Muscle of back (tissue), 10 donors: Measurements from ENCODE around the gene OR2AE1. TPM values are rescaled to one million over a fixed set of nuclear protein-coding genes. Genes with fewer than 3 reads are reported as not detected.

Experiments
- polyA plus RNA-seq, 10 donors: library from polyadenylated mRNA; unstranded; fragments of 120-200 nt; gene quantifications; one replicate each; pipeline ENCODE4 v1.2.1, GENCODE V29; 2013; ENCODE audit not compliant: insufficient read length in 10 of 10

OR2AE1 gene
- polyA plus RNA-seq, 10 donors = 0.14 TPM; not detected in 9

Other genes with a start within 250 kb of the OR2AE1 start
- gene CYP3A5, start 197.0 kb downstream of the OR2AE1 start, polyA plus RNA-seq = 1 to 10 TPM in 6 of 10 donors, under 1 TPM in 4; 0.54 to 1.6 (median 1.0) TPM
- gene CYP3A7, start 141.8 kb downstream of the OR2AE1 start, polyA plus RNA-seq = 1 to 10 TPM in 1 of 10 donors, under 1 TPM in 3, not detected in 6; 0.31 to 1.6 (median 0.46) TPM
- under 1 TPM in 5 of 10 donors, not detected in 5; 0.09 to 0.45 (median 0.12) TPM for gene CYP3A4, start 92.8 kb downstream of the OR2AE1 start, polyA plus RNA-seq
- under 1 TPM in 2 of 10 donors, not detected in 8; 0.21 TPM for gene CYP3A43, start 49.0 kb downstream of the OR2AE1 start, polyA plus RNA-seq
- 10 to 100 TPM; 14.6 to 19.5 (median 16.6) TPM for gene TRIM4, start 42.5 kb upstream of the OR2AE1 start, polyA plus RNA-seq
- under 1 TPM; 0.18 to 0.63 (median 0.41) TPM for gene GJC3, start 52.6 kb upstream of the OR2AE1 start, polyA plus RNA-seq
- 1 to 10 TPM in 4 of 10 donors, under 1 TPM in 6; 0.56 to 1.3 (median 0.82) TPM for gene AZGP1, start 99.0 kb upstream of the OR2AE1 start, polyA plus RNA-seq
- gene ZKSCAN1, start 138.6 kb upstream of the OR2AE1 start, polyA plus RNA-seq = 10 to 100 TPM; 18.3 to 34.5 (median 31.2) TPM
- gene ZSCAN21, start 172.7 kb upstream of the OR2AE1 start, polyA plus RNA-seq = 10 to 100 TPM; 10.3 to 16.7 (median 13.9) TPM
- gene ZNF3, start 204.7 kb upstream of the OR2AE1 start, polyA plus RNA-seq = 10 to 100 TPM; 21.1 to 31.0 (median 26.7) TPM
- gene COPS6, start 211.9 kb upstream of the OR2AE1 start, polyA plus RNA-seq = 100 to 1,000 TPM in 2 of 10 donors, 10 to 100 TPM in 8; 83.6 to 105 (median 86.3) TPM
- 10 to 100 TPM; 57.2 to 96.4 (median 66.4) TPM for gene MCM7, start 224.4 kb upstream of the OR2AE1 start, polyA plus RNA-seq
- gene AP4M1, start 224.6 kb upstream of the OR2AE1 start, polyA plus RNA-seq = 10 to 100 TPM; 16.1 to 25.5 (median 19.3) TPM
- gene TAF6, start 242.3 kb upstream of the OR2AE1 start, polyA plus RNA-seq = 10 to 100 TPM; 30.8 to 40.0 (median 34.1) TPM
- 10 to 100 TPM; 28.1 to 53.4 (median 38.3) TPM for gene CNPY4, start 242.6 kb upstream of the OR2AE1 start, polyA plus RNA-seq
- gene MBLAC1, start 249.9 kb upstream of the OR2AE1 start, polyA plus RNA-seq = 1 to 10 TPM in 4 of 10 donors, under 1 TPM in 6; 0.44 to 1.5 (median 0.95) TPM